ENCODE measurements around the gene ADGRV1. TPM values are rescaled to one million over a fixed set of nuclear protein-coding genes. Genes with fewer than 3 reads are reported as not detected.
"Not testable (repeated sequence)": the region's sequence is repeated elsewhere in the genome, so short reads cannot be mapped to it uniquely, and the experiment has no call there.

The ADGRV1 gene
- total RNA-seq, 1 donor from 2014 or later, result 1.7 TPM

DNA sequence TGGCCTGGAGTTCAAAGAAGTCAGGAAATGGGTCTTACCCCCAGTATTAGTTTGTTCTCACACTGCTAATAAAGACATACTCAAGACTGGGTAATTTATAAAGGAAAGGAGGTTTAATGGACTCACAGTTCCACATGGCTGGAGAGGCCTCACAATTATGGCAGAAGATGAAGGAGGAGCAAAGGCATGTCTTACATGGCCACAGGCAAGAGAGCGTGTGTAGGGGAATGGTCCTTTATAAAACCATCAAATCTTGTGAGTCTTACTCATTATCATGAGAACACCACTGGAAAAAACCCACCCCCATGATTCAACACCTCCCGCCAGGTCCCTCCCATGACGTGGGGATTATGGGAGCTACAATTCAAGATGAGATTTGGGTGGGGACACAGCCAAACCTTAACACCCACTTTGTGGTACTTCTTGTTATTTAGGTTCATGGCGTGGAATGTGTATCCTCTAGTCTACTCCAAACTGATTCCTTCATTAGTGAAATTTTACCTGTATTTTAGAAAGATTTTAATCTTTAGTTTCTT is 211.5 kb downstream of the ADGRV1 start:
- DNase-seq (ENCODE audit: low spot score); ATAC-seq: not testable (repeated sequence)
- intact Hi-C loops (cut with DNase I), result loop anchor here (10.0 kb wide), 1 partner anchor 335 kb away; no protein-coding TSS in a partner anchor

DNA sequence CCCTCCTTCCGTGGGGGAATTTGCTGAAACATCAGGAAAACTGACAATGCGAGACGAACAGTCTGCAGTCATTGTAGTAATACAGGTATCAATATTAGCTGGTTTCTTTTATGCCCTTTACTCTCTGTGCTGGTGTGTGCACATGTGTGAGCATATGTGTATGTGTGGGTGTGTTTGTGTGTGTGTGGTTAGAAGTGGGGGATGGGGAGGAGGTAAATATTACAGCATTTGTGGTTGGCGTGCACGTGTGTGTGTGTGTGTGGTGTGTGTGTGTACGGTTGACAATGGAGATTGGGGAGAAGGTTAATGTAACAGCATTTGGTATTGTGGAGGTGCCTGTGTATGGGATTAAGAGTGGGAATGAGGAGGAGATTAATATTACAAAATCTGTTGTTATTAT is 219.4 kb downstream of the ADGRV1 start:
- no peak for DNase-seq (ENCODE audit: low spot score)
- no peak for ATAC-seq
- intact Hi-C loops (cut with DNase I), result loop anchor here (10.0 kb wide), 1 partner anchor 343 kb away; no protein-coding TSS in a partner anchor

DNA sequence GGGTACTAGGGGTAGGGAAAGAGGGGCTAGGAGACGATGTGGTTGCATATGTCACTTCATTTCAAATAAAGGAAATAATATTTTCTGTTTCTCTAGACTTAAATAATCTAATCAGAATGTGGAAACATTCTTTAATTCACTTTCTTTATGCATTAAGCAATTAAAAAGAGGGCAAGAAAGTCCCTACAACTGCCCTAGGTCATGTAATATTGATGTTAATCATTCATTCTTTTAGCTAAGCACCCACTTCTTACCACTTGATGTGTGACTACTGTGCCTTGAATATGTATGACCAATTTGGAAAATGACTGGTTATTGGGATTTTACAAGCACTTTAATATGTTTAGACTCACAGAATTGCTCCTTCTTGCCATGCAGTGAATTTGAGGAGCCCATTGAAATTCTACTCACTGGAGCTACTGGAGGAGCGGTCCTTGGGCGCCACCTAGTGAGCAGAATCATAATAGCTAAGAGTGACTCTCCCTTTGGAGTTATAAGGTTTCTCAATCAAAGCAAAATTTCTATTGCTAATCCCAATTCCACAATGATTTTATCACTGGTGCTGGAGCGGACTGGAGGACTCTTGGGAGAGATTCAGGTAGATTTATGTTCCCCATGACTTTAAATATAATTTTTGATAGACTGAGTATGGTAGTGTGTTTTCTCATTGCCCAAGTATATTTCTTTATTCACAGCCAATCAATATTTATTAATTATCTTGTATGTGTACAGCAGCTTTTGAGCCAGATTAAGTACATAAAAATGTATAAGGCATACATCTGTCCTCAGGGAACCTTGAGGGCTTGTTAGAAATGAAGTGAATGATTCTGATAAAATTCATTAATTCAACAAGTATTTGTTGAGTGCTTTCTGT is 225.1 kb downstream of the ADGRV1 start:
- peak; percentile 83 for ATAC-seq
- intact Hi-C loops (cut with DNase I), result no loop called here

DNA sequence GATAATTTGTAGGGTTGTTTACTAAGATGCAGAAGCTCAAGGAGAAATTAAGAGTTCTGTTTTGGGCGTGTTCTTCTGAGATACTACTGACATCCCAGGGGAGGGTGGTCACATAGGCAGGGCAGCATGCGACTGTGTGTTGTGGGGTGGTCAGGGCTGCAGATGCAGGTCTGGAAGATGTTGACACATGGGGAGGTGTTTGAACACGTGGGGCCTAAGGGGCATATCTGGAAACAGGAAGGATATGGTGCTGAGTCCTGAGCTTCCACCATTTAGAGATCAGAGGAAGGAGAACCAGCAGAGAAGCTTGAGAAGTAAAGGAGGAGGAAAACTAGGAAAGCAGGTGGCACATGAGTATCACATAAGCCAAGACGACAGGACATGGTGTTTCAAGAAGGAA is 228.2 kb downstream of the ADGRV1 start:
- intact Hi-C loops (cut with DNase I), result no loop called here
- ATAC-seq, result no peak
- DNase-seq (ENCODE audit: low spot score), result no peak

More for the DNA sequence above, 225.1 kb downstream of the ADGRV1 start:
- peak; percentile 85 for DNase-seq (ENCODE audit: low spot score)

DNA sequence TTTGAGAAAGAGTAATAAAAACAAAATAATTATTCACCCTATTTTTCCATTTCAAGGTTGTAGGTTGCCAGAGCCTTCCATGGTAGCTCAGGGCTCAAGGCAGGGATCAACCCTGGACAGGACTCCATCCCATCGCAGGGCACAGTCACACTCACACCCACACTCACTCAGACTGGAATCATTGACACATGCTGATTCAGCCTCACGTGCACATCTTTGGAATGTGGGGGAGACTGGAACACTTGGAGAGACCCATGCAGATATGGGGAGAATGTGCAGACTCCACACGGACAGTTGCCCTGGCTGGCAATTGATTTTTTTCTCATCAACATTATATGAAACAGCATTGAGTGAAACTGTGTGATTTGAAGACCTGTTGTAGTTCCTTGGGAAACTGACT is 234.1 kb downstream of the ADGRV1 start:
- DNase-seq (ENCODE audit: low spot score), result no peak
- ATAC-seq, result no peak
- intact Hi-C loops (cut with DNase I), result no loop called here

DNA sequence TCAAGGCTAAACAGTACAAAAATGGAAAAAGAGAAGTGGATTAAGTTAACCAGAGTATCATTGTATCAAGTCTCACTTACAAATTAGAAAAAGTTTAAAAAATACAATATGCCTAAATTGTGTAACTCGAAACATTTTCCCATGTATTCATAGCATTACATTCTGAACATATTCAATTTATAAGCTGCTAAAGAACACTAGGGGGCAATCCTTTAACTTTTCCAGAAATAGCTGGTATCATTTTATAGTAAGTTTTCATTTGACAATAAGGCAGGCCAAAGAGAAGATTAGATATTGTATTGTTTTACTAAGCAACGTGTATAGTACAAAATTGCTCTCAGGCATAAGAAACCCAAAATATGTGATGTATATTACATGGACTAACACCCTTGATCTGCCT is 234.6 kb downstream of the ADGRV1 start:
- DNase-seq (ENCODE audit: low spot score) (no peak), ATAC-seq (no peak)
- intact Hi-C loops (cut with DNase I), result no loop called here

DNA sequence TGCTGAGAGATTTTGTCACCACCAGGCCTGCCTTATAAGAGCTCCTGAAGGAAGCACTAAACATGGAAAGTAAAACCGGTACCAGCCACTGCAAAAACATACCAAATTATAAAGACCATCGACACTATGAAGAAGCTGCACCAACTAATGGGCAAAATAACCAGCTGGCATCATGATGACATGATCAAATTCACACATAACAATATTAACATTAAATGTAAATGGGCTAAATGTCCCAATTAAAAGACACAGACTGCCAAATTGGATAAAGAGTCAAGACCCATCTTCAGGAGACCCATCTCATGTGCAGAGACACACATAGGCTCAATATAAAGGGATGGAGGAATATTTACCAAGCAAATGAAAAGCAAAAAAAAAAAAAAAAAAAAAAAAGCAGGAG is 238.3 kb downstream of the ADGRV1 start:
- intact Hi-C loops (cut with DNase I); ATAC-seq: not testable (repeated sequence)

DNA sequence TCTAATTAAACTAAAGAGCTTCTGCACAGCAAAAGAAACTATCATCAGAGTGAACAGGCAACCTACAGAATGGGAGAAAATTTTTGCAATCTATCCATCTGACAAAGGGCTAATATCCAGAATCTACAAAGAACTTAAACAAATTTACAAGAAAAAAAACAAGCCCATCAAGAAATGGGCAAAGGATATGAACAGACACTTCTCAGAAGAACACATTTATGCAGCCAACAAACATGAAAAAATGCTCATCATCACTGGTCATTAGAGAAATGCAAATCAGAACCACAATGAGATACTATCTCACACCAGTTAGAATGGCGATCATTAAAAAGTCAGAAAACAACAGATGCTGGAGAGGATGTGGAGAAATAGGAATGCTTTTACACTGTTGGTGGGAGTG is 241.5 kb downstream of the ADGRV1 start:
- not testable (repeated sequence) for ATAC-seq; DNase-seq (ENCODE audit: low spot score)

More for the DNA sequence above, 238.3 kb downstream of the ADGRV1 start:
- not testable (repeated sequence) for DNase-seq (ENCODE audit: low spot score)

DNA sequence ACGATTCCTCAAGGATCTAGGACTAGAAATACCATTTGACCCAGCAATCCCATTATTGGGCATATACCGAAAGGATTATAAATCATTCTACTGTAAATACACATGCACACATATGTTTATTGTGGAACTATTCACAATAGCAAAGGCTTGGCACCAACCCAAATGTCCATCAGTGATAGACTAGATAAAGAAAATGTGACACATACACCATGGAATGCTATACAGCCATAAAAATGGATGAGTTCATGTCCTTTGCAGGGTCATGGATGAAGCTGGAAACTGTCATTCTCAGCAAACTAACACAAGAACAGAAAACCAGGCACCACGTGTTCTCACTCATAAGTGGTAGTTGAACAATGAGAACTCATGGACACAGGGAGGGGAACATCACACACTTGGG is 241.9 kb downstream of the ADGRV1 start:
- DNase-seq (ENCODE audit: low spot score); intact Hi-C loops (cut with DNase I); ATAC-seq: not testable (repeated sequence)

More for the DNA sequence above, 241.5 kb downstream of the ADGRV1 start:
- intact Hi-C loops (cut with DNase I), result not testable (repeated sequence)

DNA sequence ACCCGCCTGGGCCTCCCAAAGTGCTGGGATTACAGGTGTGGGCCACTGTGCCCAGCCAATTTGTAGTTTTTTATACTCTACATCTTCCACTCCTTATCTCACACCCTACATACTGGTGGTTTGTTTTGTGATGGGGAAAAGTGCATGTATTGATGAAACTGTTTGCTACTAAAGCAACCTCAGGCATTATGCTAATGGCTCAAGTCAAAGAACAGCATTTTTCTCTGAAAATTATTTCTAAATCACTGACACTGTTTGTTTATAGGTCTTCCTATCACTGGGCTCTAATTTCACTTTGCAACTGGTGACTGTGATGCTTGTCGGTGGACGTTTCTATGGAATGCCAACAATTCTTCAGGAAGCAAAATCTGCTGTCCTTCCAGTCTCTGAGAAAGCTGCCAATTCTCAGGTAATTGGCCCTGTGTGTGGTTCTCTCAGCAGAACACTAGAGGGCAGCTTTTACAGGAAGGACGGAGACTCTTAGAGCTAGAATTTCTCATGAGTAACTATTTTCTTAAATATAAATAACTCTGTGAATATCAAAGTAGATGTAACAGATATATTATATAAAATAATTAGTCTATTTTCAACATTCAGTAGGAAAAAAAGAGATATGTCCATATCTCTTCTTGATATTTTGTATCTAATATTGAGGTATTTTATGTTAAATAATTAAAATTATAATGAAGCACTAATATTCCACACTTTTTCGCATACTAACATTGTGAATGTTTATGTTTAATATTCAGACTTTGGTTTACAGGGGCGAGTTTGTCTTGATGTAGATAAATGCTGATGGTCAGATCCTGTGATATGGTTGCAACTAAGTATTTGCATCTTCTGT is 244.1 kb downstream of the ADGRV1 start:
- ATAC-seq, result no peak
- intact Hi-C loops (cut with DNase I), result no loop called here
- DNase-seq (ENCODE audit: low spot score), result no peak

DNA sequence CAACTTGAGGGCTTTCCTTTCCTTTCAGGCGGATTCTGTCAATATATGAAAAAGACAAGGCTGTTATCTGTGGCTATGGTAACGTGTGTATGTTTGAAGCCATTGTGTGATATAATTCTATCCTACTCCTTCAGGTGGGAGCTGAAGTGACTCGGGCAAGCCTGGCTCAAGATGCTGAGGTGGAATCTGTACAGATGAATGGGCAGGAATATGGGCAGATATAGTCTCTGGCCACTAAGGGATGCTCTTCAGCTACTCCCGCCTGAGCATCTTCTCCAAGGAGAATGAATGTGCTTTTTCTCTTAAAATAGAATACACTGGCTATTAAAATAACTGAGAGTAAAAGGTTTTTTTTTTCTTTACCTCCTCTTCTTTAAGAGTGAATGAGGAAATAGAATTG is 244.8 kb downstream of the ADGRV1 start:
- intact Hi-C loops (cut with DNase I), result no loop called here

DNA sequence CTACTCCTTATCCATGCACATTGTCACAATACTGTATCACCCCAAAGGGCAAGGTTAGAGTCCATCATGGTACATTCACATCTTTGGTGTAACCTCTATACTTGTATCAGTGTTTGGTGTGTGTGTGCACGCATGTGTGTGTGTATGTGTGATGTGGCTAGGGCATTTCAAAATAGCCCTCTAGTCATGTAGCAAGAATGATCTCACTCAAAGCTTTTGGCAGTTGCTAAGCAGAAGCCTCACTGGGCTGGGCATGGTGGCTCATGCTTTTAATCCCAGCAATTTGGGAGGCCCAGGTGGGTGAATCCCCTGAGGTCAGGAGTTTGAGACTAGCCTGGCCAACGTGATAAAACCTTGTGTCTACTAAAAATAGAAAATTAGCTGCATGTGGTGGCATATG is 245.3 kb downstream of the ADGRV1 start:
- intact Hi-C loops (cut with DNase I), result no loop called here
- DNase-seq (ENCODE audit: low spot score) (no peak), ATAC-seq (no peak)

More for the DNA sequence above, 244.8 kb downstream of the ADGRV1 start:
- ATAC-seq (no peak), DNase-seq (ENCODE audit: low spot score) (no peak)

DNA sequence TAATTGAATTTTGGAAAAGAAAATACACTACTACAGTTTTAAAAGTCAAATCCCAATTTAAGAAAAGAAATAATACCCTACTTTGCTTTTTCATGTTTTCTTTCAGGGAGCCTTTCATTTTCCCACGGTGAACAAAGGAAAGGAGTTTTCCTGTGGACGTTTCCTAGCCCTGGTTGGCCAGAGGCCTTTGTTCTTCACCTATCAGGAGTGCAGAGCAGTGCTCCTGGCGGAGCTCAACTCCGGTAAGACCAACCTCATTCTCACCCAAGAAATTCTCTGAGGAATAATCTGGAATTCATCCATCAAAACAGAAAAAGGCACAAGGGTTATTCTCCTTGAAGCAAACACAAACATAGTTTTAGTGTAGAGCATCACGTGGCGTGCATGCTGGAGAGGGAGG is 248.9 kb downstream of the ADGRV1 start:
- DNase-seq (ENCODE audit: low spot score) (no peak), ATAC-seq (peak; percentile 61)
- intact Hi-C loops (cut with DNase I), result no loop called here

DNA sequence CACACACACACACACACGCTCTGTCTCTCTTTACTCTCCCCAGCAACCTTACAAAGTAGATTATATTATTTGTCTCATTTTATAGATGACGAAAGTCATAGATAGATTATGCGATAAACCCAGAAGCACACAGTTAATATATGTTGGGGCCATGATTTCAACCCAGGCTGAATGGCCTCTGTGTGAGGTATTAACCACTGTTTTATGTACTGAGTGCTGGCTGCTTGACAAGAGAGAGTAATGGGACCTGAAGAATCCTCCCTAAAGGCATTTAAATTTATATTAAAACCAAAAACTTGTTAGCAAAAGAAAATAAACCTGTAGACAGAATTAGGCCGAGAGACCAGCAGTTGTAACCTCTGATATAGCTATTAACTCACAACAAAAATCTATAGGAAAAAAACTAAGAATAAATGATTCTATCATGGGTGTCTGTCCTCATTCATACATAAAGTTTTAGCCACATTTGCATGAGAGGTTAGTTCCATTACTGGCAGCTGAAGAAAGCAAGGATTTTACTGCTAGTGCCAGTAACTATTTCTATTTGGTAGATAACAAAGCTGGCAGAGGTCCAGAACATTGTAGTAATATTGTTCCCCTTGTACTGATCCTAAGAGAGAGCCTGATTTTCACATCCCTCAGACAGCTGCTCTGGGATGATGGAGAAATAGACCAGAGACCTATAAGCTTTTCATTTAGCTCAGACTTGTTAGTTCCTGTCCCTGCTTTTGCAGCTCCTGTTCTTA is 250.9 kb downstream of the ADGRV1 start:
- DNase-seq (ENCODE audit: low spot score) (no peak), ATAC-seq (no peak)
- intact Hi-C loops (cut with DNase I), result no loop called here

DNA sequence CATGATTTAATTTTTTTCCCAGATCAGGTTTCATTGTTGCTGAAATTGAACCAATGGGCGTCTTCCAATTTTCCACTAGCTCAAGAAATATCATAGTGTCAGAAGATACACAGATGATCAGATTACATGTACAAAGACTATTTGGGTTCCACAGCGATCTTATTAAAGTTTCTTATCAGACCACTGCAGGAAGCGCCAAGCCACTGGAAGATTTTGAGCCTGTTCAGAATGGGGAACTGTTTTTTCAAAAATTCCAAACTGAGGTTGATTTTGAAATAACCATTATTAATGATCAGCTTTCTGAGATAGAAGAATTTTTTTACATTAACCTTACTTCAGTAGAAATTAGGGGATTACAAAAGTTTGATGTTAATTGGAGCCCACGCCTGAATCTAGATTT is 251.6 kb downstream of the ADGRV1 start:
- DNase-seq (ENCODE audit: low spot score) (no peak), ATAC-seq (no peak)
- intact Hi-C loops (cut with DNase I), result no loop called here

DNA sequence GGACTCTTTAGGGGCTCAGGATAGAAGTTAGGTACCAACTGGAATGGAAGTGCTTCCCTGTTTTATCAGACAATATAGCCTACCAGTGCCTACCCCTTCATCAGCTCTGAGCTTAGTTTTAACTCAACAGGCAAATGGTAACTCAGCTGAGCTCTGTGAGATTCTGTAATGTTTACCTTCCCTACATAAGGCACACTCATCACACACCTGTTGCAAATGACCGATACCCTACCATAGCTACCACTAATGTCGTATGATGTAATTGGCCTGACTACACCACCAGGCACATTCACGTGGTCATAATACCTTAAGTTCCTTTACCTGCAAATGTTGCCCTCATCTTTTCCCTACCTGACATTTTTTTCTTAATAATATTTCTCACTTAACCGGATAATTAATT is 254.8 kb downstream of the ADGRV1 start:
- intact Hi-C loops (cut with DNase I), result no loop called here
- no peak for DNase-seq (ENCODE audit: low spot score)
- ATAC-seq, result no peak

DNA sequence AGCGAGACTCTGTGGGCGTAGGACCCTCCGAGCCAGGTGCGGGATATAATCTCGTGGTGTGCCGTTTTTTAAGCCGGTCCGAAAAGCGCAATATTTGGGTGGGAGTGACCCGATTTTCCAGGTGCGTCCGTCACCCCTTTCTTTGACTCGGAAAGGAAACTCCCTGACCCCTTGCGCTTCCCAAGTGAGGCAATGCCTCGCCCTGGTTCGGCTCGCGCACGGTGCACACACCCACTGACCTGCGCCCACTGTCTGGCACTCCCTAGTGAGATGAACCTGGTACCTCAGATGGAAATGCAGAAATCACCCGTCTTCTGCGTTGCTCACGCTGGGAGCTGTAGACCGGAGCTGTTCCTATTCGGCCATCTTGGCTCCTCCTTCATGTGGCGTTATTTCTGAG is 263.5 kb downstream of the ADGRV1 start:
- ATAC-seq; intact Hi-C loops (cut with DNase I); DNase-seq (ENCODE audit: low spot score): not testable (repeated sequence)

DNA sequence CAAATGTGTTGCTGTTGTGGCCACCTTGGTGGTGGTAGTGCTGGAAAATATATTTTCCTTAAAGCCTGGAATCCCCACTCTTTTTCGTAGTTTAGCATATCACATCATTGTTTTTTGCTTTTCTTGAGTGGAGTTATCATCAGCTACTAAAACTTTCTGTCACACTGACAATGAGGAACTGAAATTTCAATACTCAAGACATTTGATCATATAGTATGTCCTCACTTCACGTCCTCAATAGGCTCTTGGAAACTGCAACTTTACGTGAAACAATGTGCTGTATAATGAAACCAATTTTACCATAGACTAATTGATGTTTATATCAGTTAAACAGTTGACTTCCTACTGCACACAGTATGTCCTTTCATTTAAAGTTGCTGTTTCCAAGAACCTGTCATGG is 265.8 kb downstream of the ADGRV1 start:
- no peak for ATAC-seq
- intact Hi-C loops (cut with DNase I), result no loop called here

DNA sequence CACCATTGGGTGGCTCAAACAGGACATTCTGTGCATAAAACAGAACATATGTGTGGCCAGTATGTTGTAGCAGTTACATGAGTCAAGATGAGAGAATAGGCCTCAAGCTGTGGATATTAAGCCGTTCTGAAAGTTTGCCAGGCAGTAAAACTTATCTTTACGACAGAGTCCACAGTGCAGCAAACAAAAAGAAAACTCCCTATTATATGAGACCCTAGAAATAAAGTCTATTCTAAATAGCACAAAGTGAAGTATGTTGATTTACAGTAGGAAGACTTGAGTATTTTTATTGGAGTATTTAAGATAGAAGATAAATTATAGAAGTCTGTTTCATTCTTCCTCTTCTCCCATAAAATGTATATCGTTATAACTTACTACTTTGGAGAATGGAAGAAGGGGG is 271.5 kb downstream of the ADGRV1 start:
- ATAC-seq, result no peak
- intact Hi-C loops (cut with DNase I), result no loop called here
- no peak for DNase-seq (ENCODE audit: low spot score)

More for the DNA sequence above, 265.8 kb downstream of the ADGRV1 start:
- DNase-seq (ENCODE audit: low spot score), result no peak
